Neural cell (in vitro differentiated cells): ENCODE results near the gene BIVM. TPM values are rescaled to one million over a fixed set of nuclear protein-coding genes. Genes with fewer than 3 reads are reported as not detected.

ENCODE experiments used
- H2AFZ ChIP-seq: fragments of 200-600, 300-800 bp; sonication (generic), shearing (Covaris generic); 2 replicates; pipeline ENCODE4 v1.6.0; 2014; ENCODE audit warnings: low read depth, mild to moderate bottlenecking, antibody characterized with exemption, low read length, moderate library complexity
- H3F3A ChIP-seq: fragments of 200-600 bp; shearing (Covaris generic); 2 replicates; pipeline ENCODE4 v1.6.1; 2016; ENCODE audit warnings: mild to moderate bottlenecking, moderate library complexity, mixed read lengths, antibody characterized with exemption, low read length; ENCODE audit not compliant: insufficient read depth, poor library complexity, severe bottlenecking
- H3K27ac ChIP-seq: fragments of 200-600, 300-800 bp; sonication (generic), shearing (Covaris generic); 2 replicates; pipeline ENCODE4 v1.5.1; 2014; ENCODE audit warnings: mild to moderate bottlenecking, low read length, moderate library complexity
- H3K27me3 ChIP-seq: fragments of 300-800, 200-600 bp; sonication (generic), shearing (Covaris generic); 2 replicates; pipeline ENCODE4 v1.6.0; 2014; ENCODE audit warnings: mild to moderate bottlenecking, low read depth, low read length, moderate library complexity; ENCODE audit not compliant: insufficient read depth
- H3K36me3 ChIP-seq: fragments of 300-800, 200-600 bp; sonication (generic), shearing (Covaris generic); 2 replicates; pipeline ENCODE4 v1.5.1; 2014; ENCODE audit warnings: mild to moderate bottlenecking, antibody characterized with exemption, low read length, moderate library complexity; ENCODE audit not compliant: insufficient read depth
- H3K4me2 ChIP-seq: fragments of 300-800, 200-600 bp; sonication (generic), shearing (Covaris generic); 2 replicates; pipeline ENCODE4 v1.6.0; 2014; ENCODE audit warnings: mild to moderate bottlenecking, low read length
- H3K4me3 ChIP-seq: fragments of 300-800, 200-600 bp; sonication (generic), shearing (Covaris generic); 2 replicates; pipeline ENCODE4 v1.5.1; 2014; ENCODE audit warnings: mild to moderate bottlenecking, low read length, moderate library complexity
- H3K79me2 ChIP-seq: fragments of 200-600 bp; shearing (Covaris generic); replicated peaks from 2 replicates; pipeline ENCODE4 v1.6.0; 2014; ENCODE audit warnings: mild to moderate bottlenecking, low read length, moderate library complexity; ENCODE audit not compliant: insufficient read depth
- H3K9ac ChIP-seq: fragments of 300-800, 200-600 bp; sonication (generic), shearing (Covaris generic); 2 replicates; pipeline ENCODE4 v1.6.1; 2016; ENCODE audit warnings: mild to moderate bottlenecking, low read length, mixed read lengths
- H3K9me2 ChIP-seq: fragments of 200-600 bp; shearing (Covaris generic); 2 replicates; pipeline ENCODE4 v1.6.1; 2016; ENCODE audit warnings: mild to moderate bottlenecking, low read length, mixed read lengths; ENCODE audit not compliant: insufficient read depth
- H3K9me3 ChIP-seq: fragments of 200-600, 300-800 bp; sonication (generic), shearing (Covaris generic); 2 replicates; pipeline ENCODE4 v1.6.1; 2016; ENCODE audit warnings: mild to moderate bottlenecking, mixed run types, low read length, moderate library complexity, mixed read lengths
- H4K20me1 ChIP-seq: fragments of 200-600 bp; shearing (Covaris generic); 2 replicates; pipeline ENCODE4 v1.6.1; 2016; ENCODE audit warnings: mild to moderate bottlenecking, mixed run types; ENCODE audit not compliant: insufficient read depth
- EP300 ChIP-seq: fragments of 450-650 bp; conservative IDR thresholded peaks from 2 replicates; pipeline ENCODE4 v1.6.1; 2014; ENCODE audit warnings: antibody characterized with exemption, mild to moderate bottlenecking, moderate library complexity; ENCODE audit not compliant: poor library complexity, severe bottlenecking
- EZH2 ChIP-seq: fragments of 200-600, 300-800 bp; shearing (Covaris generic), sonication (generic); IDR thresholded peaks from 2 replicates; pipeline ENCODE4 v1.6.1; 2014; ENCODE audit warnings: antibody characterized with exemption, low read length, borderline replicate concordance, mild to moderate bottlenecking; ENCODE audit not compliant: insufficient read depth, poor library complexity, severe bottlenecking
- MXI1 ChIP-seq: fragments of 450-650 bp; conservative IDR thresholded peaks from 2 replicates; pipeline ENCODE4 v1.6.1; 2014; ENCODE audit warnings: antibody characterized with exemption, mild to moderate bottlenecking; ENCODE audit not compliant: poor library complexity, severe bottlenecking
- POLR2AphosphoS5 ChIP-seq: IDR thresholded peaks from 2 replicates; pipeline ENCODE4 v1.6.1; 2012
- RAD21 ChIP-seq: fragments of 450-650 bp; conservative IDR thresholded peaks from 2 replicates; pipeline ENCODE4 v1.6.1; 2014; ENCODE audit warnings: antibody characterized with exemption, mild to moderate bottlenecking, moderate library complexity
- SMC3 ChIP-seq: fragments of 450-650 bp; conservative IDR thresholded peaks from 2 replicates; pipeline ENCODE4 v1.6.1; 2014; ENCODE audit warnings: antibody characterized with exemption, mild to moderate bottlenecking, moderate library complexity; ENCODE audit not compliant: poor library complexity
- TAF1 ChIP-seq: IDR thresholded peaks from 2 replicates; pipeline ENCODE4 v1.6.1; 2012; ENCODE audit warnings: low read depth
- polyA plus RNA-seq: library from polyadenylated mRNA; depleted of rRNA; stranded (reverse); fragments of >200 nt; gene quantifications from 2 replicates; pipeline ENCODE4 v1.2.3, GENCODE V29; 2014
- TF ChIP-seq, protein P1 (sequence below): fragments of 450-650 bp; IDR thresholded peaks from 2 replicates; pipeline ENCODE4 v1.5.1; 2014; ENCODE audit warnings: antibody characterized with exemption, mild to moderate bottlenecking, moderate library complexity; ENCODE audit not compliant: poor library complexity, severe bottlenecking
- TF ChIP-seq, protein P2 (sequence below): IDR thresholded peaks from 2 replicates; pipeline ENCODE4 v1.6.1; 2012; ENCODE audit warnings: borderline replicate concordance

BIVM gene
- polyA plus RNA-seq, 1 donor from 2014 or later: 60.7 TPM

GRCh38 chr13:102836471-102836870, 37.6 kb downstream of the BIVM start:
- Histone ChIP-seq H3K9me3 (no peaks in the 10 kb centered on the region), H3K9me2 (no peaks in the 10 kb centered on the region), H3K36me3 (no peaks in the 10 kb centered on the region), H3K4me2 (no peak overlapping the region), H4K20me1 (no peaks in the 10 kb centered on the region), H2AFZ (no peak overlapping the region), H3K27me3 (no peaks in the 10 kb centered on the region), H3F3A (no peaks in the 10 kb centered on the region), H3K4me3 (no peak overlapping the region), H3K9ac (no peak overlapping the region), H3K79me2 (no peaks in the 10 kb centered on the region), H3K27ac (no peak overlapping the region)
- TF ChIP-seq, protein P1, sequence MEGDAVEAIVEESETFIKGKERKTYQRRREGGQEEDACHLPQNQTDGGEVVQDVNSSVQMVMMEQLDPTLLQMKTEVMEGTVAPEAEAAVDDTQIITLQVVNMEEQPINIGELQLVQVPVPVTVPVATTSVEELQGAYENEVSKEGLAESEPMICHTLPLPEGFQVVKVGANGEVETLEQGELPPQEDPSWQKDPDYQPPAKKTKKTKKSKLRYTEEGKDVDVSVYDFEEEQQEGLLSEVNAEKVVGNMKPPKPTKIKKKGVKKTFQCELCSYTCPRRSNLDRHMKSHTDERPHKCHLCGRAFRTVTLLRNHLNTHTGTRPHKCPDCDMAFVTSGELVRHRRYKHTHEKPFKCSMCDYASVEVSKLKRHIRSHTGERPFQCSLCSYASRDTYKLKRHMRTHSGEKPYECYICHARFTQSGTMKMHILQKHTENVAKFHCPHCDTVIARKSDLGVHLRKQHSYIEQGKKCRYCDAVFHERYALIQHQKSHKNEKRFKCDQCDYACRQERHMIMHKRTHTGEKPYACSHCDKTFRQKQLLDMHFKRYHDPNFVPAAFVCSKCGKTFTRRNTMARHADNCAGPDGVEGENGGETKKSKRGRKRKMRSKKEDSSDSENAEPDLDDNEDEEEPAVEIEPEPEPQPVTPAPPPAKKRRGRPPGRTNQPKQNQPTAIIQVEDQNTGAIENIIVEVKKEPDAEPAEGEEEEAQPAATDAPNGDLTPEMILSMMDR: no peak
- TF ChIP-seq EP300: no peak
- no peak for TF ChIP-seq EZH2
- TF ChIP-seq RAD21: no peak
- TF ChIP-seq POLR2AphosphoS5: no peak
- no peak for TF ChIP-seq MXI1
- TF ChIP-seq TAF1: no peak
- TF ChIP-seq SMC3: no peak
- TF ChIP-seq, protein P2, sequence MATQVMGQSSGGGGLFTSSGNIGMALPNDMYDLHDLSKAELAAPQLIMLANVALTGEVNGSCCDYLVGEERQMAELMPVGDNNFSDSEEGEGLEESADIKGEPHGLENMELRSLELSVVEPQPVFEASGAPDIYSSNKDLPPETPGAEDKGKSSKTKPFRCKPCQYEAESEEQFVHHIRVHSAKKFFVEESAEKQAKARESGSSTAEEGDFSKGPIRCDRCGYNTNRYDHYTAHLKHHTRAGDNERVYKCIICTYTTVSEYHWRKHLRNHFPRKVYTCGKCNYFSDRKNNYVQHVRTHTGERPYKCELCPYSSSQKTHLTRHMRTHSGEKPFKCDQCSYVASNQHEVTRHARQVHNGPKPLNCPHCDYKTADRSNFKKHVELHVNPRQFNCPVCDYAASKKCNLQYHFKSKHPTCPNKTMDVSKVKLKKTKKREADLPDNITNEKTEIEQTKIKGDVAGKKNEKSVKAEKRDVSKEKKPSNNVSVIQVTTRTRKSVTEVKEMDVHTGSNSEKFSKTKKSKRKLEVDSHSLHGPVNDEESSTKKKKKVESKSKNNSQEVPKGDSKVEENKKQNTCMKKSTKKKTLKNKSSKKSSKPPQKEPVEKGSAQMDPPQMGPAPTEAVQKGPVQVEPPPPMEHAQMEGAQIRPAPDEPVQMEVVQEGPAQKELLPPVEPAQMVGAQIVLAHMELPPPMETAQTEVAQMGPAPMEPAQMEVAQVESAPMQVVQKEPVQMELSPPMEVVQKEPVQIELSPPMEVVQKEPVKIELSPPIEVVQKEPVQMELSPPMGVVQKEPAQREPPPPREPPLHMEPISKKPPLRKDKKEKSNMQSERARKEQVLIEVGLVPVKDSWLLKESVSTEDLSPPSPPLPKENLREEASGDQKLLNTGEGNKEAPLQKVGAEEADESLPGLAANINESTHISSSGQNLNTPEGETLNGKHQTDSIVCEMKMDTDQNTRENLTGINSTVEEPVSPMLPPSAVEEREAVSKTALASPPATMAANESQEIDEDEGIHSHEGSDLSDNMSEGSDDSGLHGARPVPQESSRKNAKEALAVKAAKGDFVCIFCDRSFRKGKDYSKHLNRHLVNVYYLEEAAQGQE: no peak

DNA sequence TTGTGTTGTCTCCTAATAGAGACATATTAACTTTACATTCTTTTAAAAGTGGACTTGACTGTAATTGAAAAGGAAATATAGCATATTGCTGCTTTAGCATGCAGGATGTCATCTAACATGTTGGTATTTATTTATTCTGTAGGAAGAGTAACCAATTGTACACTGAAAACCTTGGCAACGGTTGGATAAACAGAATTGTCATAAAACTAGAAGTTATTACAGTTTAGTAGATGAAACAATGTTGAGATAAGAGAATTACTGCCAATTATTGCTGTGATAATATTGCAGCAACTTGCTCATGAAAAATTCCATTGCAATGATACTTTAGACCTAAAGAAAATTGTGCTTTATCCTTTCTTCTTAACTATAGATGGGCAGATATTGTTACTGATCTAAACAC, 39.4 kb downstream of the BIVM start:
- Histone ChIP-seq H3F3A (no peaks in the 10 kb centered on the region), H3K9ac (no peak overlapping the region), H3K27me3 (no peaks in the 10 kb centered on the region), H3K79me2 (no peaks in the 10 kb centered on the region), H3K27ac (no peak overlapping the region), H3K9me2 (no peaks in the 10 kb centered on the region), H3K9me3 (no peaks in the 10 kb centered on the region), H3K36me3 (no peaks in the 10 kb centered on the region), H3K4me2 (no peak overlapping the region), H3K4me3 (no peak overlapping the region), H2AFZ (no peak overlapping the region), H4K20me1 (no peaks in the 10 kb centered on the region)
- TF ChIP-seq EZH2 (no peak), POLR2AphosphoS5 (no peak), RAD21 (no peak), MXI1 (no peak), SMC3 (no peak), TAF1 (no peak), EP300 (no peak)
- TF ChIP-seq, protein P2: no peak
- TF ChIP-seq, protein P1: no peak
